ENCODE results near the gene ORM1.
A peak's percentile ranks its signal among the peaks of the same experiment; 100 is the strongest.
"Not testable (repeated sequence)": the region's sequence is repeated elsewhere in the genome, so short reads cannot be mapped to it uniquely, and the experiment has no call there.

ORM1 gene

DNA sequence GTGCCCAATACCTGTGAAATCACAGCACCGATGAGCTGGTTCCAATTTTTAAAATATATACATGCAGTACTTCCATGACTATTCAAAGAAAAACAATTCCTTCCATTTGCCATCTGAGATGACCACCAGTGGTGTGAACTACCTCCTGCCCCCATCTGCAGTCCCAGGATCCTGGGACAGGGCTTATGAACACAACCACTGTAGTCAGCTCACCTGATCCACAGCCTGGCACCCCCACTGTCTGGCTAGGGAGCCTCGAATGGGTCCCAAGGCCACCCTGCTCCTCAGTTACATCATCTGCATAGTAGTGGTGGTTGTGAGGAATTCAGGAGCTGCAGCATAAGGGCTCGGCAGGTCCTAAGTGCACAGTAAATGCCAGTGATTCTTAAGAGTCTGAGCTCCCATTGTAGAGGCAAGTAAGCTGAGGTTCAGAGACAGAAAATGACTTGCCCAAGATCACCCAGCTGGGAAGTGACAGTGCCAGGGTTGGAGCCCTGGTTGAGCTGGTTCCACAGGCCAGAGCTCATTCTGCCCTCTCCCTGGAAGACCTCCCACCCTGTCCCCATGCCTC is 2.9 kb downstream of the ORM1 start:
- not testable (repeated sequence) for DNase-seq

DNA sequence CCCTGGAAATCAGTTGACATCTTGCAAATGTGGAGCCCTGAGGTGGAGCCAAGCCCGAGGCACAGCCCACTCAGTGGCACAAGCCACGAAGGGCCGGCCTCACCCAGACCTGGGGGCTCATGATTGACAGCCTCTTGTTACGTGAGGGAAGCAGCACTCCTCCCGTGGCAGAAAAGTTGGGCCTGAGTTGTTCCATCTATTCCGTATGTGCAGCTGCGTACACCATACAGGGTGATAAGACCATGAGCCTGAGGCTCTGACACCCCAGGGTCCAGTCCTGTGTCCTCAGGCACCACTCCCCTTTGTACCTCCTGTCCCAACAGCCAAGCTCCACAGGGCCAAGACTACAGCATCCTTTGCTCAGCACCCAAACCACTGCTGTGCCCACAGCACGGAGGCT is 4.9 kb downstream of the ORM1 start:
- no peak for DNase-seq

DNA sequence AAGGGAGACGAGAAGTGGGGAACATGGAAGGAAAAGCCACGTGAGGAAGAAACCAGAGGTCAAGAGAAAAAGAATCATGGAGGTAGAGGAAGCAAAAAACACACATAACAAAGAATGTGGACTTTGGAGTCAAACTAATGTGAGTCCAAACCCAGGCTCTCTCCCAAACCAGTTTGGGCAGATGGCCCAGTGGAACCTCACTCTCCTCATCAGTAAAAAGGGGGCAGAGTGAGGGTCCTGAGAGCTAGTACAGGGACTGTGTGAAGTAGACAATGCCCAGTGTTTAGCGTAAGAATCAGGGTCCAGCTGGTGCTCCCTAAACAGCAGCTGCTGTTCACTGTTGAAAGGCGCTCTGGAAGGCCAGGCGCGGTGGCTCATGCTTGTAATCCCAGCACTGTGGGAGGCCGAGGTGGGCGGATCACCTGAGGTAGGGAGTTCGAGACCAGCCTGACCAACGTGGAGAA is 5.5 kb downstream of the ORM1 start:
- DNase-seq: not testable (repeated sequence)

DNA sequence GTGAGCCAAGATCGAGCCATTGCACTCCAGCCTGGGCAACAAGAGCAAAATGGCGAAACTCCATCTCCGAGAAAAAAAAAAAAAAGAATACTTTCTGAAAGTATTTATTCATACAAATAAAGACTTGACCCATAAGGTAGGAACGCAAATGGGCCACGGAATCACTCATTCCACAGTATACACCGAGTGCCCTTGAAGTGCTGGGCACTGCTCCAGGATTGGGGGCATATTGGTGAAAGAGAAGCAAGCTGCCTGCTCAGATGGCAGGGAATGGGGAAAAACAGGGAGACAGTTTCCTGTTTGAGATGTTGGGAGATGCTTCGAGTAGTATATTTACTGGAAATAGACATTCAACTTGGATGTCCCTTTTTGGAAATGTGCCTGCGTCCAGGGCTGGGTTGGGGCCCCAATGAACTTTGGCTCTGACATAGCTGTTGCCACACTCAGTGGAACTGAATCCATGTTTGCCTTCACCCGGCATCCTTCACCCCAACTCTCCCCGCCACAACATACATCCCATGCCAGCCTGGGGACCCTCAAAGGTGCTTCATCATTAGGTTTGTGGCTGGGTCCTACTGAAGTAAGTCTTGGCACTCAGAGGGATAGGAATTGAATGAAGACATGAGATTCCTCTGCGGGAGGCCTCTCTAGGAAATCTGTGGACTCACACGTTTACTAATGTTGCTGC is 6.2 kb downstream of the ORM1 start:
- DNase-seq: not testable (repeated sequence)

DNA sequence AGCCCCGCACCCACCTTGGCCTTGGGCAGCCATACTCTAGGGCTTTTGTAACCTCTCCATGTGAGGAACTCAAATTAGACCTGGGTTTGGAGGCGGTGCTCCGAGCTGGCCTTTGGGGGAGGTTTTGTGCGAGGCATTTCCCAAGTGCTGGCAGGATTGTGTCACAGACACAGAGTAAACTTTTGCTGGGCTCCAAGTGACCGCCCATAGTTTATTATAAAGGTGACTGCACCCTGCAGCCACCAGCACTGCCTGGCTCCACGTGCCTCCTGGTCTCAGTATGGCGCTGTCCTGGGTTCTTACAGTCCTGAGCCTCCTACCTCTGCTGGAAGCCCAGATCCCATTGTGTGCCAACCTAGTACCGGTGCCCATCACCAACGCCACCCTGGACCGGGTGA is 6.7 kb downstream of the ORM1 start, which contains the start of gene ORM2:
ORM2 (plus strand) TSS at position 245 of the 398 bp plus-strand sequence; CDS start at position 281, 36 bp downstream.
- not testable (repeated sequence) for DNase-seq

DNA sequence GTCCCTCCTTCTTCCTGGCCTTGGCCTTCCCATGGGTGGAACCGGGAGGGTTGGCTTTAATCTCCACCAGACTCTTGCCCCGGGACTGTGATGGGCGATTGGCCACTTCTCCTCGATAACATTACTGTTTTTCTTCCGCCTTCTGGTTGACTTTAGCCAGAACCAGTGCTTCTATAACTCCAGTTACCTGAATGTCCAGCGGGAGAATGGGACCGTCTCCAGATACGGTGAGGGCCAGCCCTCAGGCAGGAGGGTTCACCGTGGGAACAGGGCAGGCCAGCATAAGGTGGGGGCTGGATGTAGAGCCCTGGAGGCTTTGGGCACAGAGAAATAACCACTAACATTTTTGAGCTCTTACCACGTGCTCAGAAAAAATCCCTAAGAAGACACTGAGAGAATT is 7.7 kb downstream of the ORM1 start:
- no peak for DNase-seq

DNA sequence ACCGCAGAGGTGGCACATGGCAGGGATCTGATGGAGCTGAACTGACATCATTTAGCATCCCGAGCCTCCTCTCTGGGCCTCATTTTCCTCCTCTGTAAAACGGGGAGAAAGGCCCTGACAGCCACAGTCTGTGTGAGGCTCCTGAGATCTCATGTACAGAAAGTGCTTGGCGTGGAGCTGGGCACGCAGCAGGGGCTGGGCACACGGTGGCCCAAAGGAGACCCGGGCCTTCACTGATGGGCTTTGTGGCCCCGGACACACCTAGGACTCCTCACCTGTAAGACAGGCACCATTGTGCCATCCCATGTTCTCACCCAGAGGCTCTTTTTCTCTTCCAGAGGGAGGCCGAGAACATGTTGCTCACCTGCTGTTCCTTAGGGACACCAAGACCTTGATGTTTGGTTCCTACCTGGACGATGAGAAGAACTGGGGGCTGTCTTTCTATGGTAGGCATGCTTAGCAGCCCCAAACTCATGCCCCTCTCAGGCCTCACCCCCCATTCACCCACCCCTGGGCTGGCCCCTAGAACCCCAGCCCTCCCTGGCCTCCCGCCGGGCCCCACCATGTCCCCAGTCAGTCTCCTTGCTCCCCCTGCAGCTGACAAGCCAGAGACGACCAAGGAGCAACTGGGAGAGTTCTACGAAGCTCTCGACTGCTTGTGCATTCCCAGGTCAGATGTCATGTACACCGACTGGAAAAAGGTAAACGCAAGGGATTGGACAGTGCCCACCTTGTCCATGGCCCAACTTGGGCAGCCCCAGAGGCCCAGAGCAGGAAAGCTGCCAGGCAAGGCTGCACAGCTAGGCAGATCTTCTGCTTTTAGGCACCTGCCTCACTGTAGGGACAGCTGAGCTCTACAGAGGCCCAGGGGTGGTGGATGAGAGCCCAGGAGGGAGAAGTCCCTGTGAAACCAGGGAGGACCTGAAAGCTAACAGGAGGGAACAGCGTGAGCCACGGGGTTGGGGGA is 8.6 kb downstream of the ORM1 start:
- not testable (repeated sequence) for DNase-seq

DNA sequence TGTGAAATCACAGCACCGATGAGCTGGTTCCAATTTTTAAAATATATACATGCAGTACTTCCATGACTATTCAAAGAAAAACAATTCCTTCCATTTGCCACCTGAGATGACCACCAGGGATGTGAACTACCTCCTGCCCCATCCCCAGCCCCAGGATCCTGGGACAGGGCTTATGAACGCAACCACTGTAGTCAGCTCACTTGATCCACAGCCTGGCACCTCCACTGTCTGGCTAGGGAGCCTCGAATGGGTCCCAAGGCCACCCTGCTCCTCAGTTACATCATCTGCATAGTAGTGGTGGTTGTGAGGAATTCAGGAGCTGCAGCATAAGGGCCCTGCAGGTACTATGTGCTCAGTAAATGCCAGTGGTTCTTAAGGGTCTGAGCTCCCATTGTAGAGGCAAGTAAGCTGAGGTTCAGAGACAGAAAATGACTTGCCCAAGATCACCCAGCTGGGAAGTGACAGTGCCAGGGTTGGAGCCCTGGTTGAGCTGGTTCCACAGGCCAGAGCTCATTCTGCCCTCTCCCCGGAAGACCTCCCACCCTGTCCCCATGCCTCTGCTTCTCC is 9.7 kb downstream of the ORM1 start:
- DNase-seq: not testable (repeated sequence)

DNA sequence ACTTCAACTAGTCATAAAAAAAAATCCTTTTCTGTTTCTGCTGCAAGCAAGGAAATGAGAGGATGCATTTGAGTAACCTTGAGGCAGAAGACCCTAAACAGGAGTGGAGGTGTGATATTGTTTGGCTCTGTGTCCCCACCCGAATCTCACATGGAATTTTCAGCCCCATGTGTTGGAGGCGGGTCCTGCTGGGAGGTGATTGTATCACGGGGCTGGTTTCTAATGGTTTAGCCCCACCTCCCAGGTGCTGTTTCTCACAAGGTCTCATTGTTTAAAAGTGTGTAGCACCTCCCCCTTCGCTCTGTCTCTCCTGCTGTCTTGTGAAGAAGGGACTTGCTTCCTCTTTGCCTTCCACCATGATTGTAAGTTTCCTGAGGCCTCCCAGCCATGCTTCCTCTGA is 10.8 kb downstream of the ORM1 start:
- DNase-seq: not testable (repeated sequence)

DNA sequence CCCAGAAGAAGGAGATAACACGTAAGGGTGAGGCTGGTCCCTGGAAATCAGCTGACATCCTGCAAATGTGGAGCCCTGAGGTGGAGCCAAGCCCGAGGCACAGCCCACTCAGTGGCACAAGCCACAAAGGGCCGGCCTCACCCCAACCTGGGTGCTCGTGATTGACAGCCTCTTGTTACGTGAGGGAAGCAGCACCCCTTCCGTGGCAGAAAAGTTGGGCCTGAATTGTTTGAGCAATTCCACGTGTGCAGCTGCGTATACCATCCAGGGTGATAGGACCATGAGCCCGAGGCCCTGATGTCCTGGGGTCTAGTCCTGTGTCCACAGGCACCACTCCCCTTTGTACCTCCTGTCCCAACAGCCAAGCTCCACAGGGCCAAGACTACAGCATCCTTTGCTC is 11.6 kb downstream of the ORM1 start:
- DNase-seq: no peak

DNA sequence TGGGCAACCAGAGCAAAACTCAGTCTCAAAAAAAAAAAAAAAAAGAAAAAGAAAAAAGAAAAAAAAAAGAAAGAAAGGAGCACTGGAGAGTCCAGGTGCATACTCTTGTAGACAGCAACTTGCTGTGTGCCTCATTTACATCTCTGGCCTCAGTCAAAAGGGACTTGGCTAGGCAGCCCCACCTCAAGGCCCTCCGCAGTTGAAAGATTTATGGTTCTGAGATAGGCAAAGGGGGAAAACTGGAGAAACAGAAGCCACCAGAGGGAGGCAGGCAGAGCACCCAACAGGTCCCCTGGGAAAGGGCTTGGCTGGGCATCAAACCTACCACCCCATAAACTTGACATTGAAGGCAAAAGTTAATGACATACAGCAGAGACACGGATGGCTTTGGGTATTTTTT is 12.8 kb downstream of the ORM1 start:
- no peak for DNase-seq

DNA sequence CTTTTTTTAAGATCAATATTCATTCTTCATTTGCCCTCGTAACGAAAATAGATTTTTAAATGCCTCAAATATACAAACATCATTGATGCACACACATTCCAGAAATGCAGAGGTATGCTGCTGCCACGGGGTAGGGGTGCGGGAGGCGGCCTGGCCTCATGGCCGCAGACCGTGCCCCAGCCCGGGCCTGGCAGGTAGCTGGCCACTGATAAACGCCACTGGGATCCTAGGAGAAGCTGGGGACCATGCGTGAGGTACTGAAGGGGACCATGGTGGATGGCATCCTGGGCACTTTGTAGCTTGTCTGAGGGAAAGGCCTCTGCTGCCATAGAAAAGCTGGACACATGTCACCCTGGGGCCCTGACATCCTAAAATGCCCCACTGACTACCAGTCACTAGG is 13.3 kb downstream of the ORM1 start:
- DNase-seq: no peak

DNA sequence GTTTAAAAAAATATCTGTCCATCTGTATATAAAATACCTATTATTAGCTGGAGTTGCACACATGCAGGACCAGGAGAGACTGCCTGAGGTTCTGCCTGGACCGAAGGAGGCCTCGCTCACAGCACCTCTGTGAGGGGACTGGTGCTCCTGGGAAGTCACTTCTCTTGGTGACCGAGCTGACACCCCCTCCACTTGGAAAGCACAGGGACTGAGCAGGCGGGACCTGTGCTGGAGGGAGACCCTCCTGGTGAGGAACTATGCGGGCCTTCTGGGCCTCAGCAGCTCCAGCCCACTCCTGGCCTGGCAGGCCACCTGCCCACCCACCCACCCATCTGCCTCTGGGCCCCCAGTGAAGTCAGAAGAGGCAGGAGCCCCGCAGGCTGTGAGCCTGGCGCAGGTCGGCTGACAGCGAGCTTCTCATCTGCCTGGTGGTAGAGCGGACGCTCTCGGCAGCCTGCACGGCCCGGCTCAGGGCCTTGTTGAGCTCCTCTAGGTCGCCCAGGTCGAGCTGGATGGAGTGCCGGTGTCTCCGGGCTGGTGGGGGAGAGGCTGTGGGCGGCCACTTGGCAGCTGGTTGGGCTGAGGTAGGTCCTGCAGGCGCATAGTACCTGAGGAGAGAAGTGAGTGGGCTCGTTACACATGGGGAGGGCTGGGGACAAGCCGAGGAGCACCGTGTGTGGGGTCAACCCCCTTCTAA is 13.9 kb downstream of the ORM1 start:
- no peak for DNase-seq

DNA sequence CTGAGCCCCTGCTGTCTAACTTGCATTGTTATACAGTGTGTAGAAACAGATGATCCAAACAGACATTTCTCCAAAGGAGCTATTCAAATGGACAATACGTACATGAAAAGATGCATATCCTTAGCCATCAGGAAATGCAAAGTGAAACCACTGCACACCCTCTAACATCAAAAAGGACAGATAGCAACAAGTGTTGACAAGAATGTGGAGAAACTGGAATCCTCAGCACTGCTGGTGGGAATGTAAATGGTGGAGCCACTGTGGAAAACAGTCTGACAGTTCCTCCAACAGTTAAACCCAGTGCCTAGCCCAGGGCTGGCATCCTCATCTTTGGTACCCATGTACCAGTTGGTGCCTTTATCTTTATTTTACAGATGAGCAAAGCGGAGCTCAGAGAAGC is 15.3 kb downstream of the ORM1 start:
- DNase-seq: no peak

DNA sequence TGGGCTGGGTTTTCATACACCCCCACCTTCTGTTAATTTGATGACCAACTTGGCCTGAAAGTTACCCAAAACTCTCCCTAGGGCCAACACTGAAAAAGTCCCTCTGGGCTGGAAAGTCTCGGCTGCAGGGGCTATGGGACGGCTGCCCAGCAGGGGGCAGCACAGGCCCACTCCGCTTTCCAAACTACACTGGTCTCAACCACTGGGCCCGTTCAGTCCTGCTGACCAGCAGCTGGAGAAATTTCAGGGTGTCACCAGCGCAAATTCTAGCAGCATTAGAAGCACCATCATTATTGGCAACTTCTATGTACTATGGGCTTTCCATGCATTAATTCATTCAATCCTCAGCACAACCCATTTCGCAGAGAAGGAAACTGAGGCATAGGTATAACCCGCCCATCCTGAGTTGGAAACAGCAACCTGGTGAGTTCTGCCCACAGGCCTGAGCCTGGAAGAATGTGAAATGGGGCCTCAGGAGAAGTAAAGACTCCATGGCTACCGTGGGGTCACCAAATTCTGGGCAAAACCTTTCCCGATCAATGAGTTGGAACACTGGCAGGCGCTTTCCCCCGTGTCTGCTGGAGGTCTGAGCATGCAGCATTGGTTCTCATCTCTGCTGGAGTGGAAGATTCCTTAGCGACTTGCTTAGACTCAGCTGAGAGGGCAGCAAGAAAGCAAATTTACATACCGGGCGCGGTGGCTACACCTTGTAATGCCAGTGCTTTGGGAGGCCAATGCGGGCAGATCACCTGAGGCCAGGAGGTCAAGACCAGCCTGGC is 16.4 kb downstream of the ORM1 start:
- DNase-seq: peak; percentile 49 to 65

DNA sequence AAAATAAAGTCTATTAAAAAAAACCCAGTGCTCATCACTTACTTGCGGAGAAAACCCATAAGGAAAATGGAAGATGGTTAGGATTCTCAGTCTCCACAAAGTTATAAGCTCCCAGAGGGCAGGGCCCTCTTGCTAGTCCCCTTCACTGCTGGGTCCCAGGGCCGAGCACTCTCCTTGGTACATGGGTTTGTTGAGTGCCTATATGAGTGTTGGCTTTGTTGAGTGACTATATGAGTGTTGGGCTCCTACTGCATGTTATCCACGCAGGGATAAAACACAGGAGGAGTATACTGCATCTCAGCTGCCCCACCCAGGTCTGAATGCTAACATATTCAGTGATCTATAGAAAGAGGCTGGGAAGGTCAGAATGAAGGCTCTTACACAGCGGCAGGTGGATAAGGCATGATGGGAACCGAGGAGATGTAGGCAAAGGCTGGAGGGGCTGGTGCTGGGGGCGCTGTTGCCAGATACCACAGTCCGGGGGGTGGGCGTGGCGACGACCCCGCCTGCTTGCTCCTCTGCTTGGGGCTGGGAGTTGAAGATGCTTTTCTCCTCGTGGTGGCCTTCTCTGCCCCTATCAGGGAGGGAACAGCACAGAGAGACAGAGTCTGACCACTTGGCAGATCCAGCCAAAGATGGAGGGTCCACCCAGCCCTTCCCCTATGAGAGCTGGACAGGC is 18.4 kb downstream of the ORM1 start:
- DNase-seq: no peak

DNA sequence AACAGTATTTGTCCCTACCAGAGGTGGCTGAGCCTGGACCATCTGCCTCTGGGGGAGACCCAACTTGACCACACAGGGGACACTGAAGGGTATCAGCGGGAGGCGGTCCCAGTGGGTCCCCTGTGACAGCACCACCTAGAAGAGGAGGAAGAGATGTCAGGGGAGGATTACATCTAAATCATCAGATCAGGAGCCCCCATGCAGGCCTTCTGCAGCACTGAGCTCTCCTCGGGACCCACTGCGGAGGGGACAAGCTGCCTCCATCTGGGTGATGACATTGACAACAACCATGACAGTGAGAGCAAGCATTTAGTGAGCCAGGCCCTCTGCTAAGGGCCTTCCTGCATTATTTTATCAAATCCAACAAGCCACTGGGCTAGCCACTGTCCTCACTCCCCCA is 19.1 kb downstream of the ORM1 start:
- no peak for DNase-seq

DNA sequence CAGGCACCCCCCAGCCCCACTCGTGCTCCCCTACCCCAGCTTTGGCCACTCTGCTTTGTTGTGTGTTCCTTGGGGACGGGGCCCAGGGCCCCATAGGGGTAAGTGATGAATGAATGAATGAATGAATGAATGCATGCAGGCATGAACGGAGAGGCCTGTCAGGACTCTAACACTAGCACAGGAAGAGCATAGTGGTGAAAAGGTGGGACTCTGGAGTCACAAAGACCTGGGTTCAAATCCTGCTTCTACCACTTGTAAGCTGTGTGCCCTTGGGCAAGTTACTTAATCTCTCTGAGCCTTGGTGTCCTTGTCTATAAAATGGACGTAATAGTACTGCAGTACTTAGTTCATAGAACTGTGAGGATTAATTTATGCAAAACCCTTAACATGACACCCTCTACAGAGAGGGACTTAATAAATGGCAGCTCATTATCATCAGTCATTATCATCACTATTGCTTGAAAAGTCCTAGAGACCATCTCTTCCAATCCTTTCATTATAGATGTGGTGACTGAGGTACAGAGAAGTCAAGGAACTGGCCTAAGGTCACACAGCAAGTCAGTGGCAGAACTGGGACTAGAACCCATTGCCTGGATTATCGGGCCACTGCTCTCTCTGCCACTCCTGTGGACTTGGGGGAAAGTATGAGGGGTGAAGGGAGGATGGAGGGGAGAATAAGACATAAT is 20.0 kb downstream of the ORM1 start:
- no peak for DNase-seq

DNA sequence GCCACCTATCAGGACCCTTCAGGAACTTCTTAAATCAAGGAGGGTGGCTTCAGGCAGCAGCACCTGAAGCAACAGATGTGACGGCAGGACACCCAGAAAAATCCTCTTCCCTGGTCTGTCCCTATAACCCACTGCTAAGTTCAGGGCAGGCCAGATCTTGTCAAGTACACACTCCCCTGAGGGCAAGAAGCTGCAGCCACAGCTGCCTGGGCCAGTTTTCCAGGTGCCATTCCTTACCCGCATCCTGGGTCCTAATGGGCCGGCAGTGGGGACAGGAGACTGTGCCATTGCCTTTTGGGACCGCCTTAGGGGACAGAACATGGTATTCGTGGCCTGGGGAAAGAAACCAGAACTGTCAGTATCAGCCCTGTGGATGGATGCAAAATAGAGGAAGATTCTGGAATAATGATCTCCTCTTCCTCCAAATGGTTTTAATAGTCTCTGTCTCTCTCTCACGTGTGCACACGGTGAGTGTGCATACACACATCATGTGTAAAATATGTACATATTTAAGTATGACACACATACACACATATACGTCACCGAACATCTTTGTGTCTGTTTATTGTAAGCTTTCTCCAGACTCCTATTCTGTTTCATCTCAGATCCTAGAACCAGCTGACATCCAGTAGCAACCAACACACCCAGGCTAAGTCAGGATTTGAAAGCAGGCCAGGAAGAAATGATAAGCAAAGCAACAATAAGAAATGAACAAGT is 20.7 kb downstream of the ORM1 start:
- DNase-seq: no peak

DNA sequence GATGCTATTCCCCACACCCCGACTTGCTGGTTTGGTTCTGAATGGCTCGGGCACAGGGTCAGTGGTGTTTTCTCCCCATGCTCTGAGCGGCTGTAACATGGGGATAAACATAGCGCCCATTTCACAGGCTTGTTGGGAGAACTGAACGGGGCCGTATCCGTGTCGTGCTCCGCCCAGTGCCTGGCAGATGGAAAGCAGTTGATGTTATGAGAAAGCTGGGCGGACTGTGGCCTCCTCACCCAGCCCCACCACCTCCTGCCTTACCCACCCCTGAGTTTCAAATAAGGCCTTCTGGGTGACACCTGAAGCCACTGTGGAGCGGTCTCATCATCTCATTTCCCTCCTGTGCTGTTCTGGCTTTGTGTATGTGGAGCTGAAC is 21.3 kb downstream of the ORM1 start:
- no peak for DNase-seq

Data from CD4-positive, alpha-beta T cell treated with Interferon alpha-2 for 1 hour (primary cell).